Neutrophil (primary cell): Measurements from ENCODE around the gene PTPRO.

ENCODE experiments used
- H3K27ac ChIP-seq: fragments of 200-600 bp; sonication (generic); 2 replicates; pipeline ENCODE4 v1.5.1; 2016; ENCODE audit warnings: mild to moderate bottlenecking, moderate library complexity
- H3K27me3 ChIP-seq: fragments of 200-600 bp; sonication (generic); 2 replicates; pipeline ENCODE4 v1.6.0; 2016; ENCODE audit warnings: mild to moderate bottlenecking
- H3K36me3 ChIP-seq: fragments of 200-600 bp; sonication (generic); 2 replicates; pipeline ENCODE4 v1.5.1; 2017
- H3K4me1 ChIP-seq, 2 experiments: fragments of 200-600 bp in 1 of 2; sonication (generic) in 1 of 2; 1 replicate in 1 of 2; 2 replicates in 1 of 2; pipeline versions ENCODE4 v1.5.1 to v1.6.1; 2013 to 2016; ENCODE audit warnings: low read depth in 1 of 2, low read length in 1 of 2, mild to moderate bottlenecking in 1 of 2, moderate library complexity in 1 of 2; ENCODE audit not compliant: control insufficient read depth in 1 of 2, insufficient read depth in 1 of 2
- H3K4me3 ChIP-seq, 2 experiments: fragments of 200-600 bp in 1 of 2; sonication (generic) in 1 of 2; 1 replicate in 1 of 2; 2 replicates in 1 of 2; pipeline ENCODE4 v1.5.1; 2013 to 2016; ENCODE audit warnings: low read depth in 1 of 2, low read length in 1 of 2, mild to moderate bottlenecking in 1 of 2, moderate library complexity in 1 of 2
- H3K9me3 ChIP-seq: fragments of 200-600 bp; sonication (generic); 2 replicates; pipeline ENCODE4 v1.5.1; 2016
- TF ChIP-seq, protein P1 (sequence below): fragments of 200-600 bp; sonication (generic); IDR thresholded peaks from 2 replicates; pipeline ENCODE4 v1.5.1; 2016; ENCODE audit warnings: antibody characterized with exemption

Gene PTPRO

DNA sequence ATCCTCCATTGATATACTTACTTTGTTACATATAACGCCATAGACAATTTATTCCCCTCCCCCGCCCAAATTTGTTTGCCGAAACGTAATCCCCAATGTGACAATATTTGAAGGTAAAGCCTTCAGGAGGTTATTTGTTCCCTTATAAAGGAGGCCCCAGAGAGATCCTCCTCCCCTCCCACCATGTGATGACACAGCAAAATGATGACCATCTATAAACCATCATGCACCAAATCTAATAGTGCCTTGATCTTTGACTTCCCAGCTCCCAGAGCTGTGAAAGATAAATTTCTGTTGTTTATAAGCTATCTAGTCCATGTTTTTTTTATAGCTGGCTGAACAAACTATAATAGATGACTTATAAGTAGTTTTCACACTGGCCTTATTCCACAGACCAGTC, 122.2 kb downstream of the PTPRO start:
- no peaks in the 10 kb centered on the region for H3K27me3 ChIP-seq
- H3K9me3 ChIP-seq, result no peaks in the 10 kb centered on the region
- TF ChIP-seq, protein P1, sequence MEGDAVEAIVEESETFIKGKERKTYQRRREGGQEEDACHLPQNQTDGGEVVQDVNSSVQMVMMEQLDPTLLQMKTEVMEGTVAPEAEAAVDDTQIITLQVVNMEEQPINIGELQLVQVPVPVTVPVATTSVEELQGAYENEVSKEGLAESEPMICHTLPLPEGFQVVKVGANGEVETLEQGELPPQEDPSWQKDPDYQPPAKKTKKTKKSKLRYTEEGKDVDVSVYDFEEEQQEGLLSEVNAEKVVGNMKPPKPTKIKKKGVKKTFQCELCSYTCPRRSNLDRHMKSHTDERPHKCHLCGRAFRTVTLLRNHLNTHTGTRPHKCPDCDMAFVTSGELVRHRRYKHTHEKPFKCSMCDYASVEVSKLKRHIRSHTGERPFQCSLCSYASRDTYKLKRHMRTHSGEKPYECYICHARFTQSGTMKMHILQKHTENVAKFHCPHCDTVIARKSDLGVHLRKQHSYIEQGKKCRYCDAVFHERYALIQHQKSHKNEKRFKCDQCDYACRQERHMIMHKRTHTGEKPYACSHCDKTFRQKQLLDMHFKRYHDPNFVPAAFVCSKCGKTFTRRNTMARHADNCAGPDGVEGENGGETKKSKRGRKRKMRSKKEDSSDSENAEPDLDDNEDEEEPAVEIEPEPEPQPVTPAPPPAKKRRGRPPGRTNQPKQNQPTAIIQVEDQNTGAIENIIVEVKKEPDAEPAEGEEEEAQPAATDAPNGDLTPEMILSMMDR, result no peak
- no peak overlapping the region for H3K4me3 ChIP-seq
- no peaks in the 10 kb centered on the region for H3K36me3 ChIP-seq
- no peak overlapping the region for H3K27ac ChIP-seq
- no peaks in the 10 kb centered on the region for H3K4me1 ChIP-seq

DNA sequence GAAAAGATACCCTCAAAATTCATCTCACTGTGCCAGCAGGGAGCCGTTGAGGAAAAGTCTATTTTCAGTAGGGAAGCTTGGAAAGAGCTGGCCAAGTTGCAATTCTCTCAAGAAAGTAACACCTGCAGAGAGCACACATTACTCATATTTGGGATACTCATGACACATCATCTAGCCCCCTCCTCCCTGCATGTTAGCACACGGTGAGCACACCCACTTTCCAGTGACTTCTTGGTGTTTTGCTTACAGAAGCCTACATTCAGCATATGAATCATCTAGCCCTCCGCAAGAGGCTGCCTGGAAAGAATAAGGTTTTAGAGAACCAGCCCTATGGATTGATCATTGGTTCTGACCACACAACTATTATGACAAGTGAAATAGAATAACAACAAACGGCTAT, 124.5 kb downstream of the PTPRO start:
- no peak overlapping the region for H3K4me3 ChIP-seq
- no peaks in the 10 kb centered on the region for H3K4me1 ChIP-seq
- H3K27ac ChIP-seq, result no peak overlapping the region
- no peaks in the 10 kb centered on the region for H3K36me3 ChIP-seq
- H3K27me3 ChIP-seq, result no peaks in the 10 kb centered on the region
- TF ChIP-seq, protein P1, result no peak
- H3K9me3 ChIP-seq, result no peaks in the 10 kb centered on the region

DNA sequence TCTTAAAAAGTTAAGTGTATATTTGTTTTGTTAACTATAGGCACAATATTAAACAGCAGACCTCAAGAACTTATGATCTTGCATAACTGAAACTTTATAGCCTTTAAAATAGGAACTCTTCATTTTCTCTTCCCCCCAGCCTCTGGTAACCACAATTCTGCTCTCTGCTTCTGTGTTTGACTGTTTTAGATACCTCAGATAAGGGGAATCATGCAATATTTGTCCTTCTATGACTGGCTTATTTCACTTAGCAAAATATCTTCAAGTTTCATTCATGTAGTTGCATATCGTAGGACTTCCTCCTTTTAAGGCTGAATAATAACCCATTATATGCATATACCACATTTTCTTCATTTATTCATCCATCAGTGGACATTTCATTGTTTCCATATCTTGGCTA, 131.3 kb downstream of the PTPRO start:
- Histone ChIP-seq H3K4me1 (no peaks in the 10 kb centered on the region), H3K9me3 (no peaks in the 10 kb centered on the region), H3K4me3 (no peak overlapping the region), H3K36me3 (no peaks in the 10 kb centered on the region), H3K27ac (no peak overlapping the region), H3K27me3 (no peaks in the 10 kb centered on the region)
- TF ChIP-seq, protein P1, result no peak

DNA sequence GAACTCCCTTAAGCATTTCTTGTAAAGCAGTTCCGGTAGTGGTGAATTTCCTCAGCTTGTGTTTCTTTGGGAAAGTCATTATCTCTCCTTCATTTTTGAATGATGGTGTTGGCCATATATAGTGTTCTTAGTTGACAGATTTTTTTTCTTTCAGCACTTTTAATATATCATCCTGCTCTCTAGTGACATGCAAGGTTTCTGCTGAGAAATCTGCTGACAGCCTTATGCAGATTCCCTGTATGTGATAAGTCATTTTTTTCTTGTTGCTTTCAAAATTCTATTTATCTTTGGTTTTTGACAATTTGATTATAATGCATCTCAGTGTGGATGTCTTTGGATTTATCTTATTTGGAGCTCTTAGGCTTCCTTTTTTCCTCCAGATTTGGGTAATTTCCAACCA, 135.7 kb downstream of the PTPRO start:
- H3K4me1 ChIP-seq, result no peaks in the 10 kb centered on the region
- H3K36me3 ChIP-seq, result no peaks in the 10 kb centered on the region
- no peak overlapping the region for H3K4me3 ChIP-seq
- no peak overlapping the region for H3K27ac ChIP-seq
- TF ChIP-seq, protein P1, result no peak
- H3K27me3 ChIP-seq, result no peaks in the 10 kb centered on the region
- H3K9me3 ChIP-seq, result no peaks in the 10 kb centered on the region

DNA sequence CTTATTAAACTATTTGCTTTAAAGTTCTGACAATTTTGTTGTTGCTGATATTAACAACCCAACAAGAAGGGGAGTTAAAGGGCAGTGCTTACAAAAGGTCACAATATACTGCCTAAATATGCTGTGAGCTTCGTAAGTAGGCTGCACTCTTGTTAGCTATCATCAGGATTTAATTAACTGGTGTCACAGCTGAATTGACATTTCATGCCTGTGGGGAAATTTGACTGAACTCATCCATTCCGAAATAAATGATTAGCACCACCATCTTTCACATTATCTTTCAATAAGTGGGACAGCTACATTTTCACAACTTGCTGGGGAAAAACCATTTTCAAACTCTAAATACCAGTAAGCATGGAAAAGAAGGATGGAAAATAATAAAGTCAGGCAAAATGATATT, 146.6 kb downstream of the PTPRO start:
- TF ChIP-seq, protein P1, result no peak
- no peak overlapping the region for H3K27ac ChIP-seq
- no peaks in the 10 kb centered on the region for H3K9me3 ChIP-seq
- H3K36me3 ChIP-seq, result no peaks in the 10 kb centered on the region
- H3K4me3 ChIP-seq, result no peak overlapping the region
- H3K4me1 ChIP-seq, result no peaks in the 10 kb centered on the region
- peaks cover 7% of the 10 kb centered on the region for H3K27me3 ChIP-seq

DNA sequence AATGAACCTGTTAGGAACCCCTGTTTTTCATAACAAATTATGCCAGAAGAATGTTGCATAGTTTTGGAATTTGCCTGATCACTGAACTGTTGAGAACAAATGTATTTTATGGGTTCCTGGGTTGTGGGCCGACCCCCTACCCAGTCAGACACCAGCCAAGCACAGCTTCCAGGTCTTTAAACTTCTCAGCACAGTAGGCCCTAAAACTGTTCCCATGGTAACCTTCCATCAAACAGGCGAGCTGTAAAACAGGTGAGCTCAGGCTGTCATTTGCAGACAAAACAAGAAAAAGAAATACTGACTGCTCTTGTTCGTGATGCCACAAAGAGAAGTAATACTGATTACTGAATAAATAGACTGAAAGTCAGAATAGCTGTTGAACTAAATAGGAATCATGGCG, 147.0 kb downstream of the PTPRO start:
- H3K4me3 ChIP-seq, result no peak overlapping the region
- TF ChIP-seq, protein P1, result no peak
- H3K9me3 ChIP-seq, result no peaks in the 10 kb centered on the region
- H3K27me3 ChIP-seq, result peaks cover 7% of the 10 kb centered on the region
- no peak overlapping the region for H3K27ac ChIP-seq
- no peaks in the 10 kb centered on the region for H3K4me1 ChIP-seq
- H3K36me3 ChIP-seq, result no peaks in the 10 kb centered on the region
